ENCODE results near the gene BTBD9. TPM values are rescaled to one million over a fixed set of nuclear protein-coding genes. Genes with fewer than 3 reads are reported as not detected.

The BTBD9 gene
- total and polyA plus RNA-seq, 9 of the 15 experiments (the other 6 are each of a cell fraction or from before 2014, with no cell fraction given) = 0.08 to 1.6 (median 0.58) TPM

GRCh38 chr6:38639498-38640215 lies at the start of gene BTBD9 (continued):
- TF ChIP-seq MXI1 (IDR thresholded peaks at IDR 0.05; ENCODE audit: low read depth, low read length) (no peak), SNIP1 (IDR thresholded peaks at IDR 0.05; ENCODE audit: low read depth) (no peak), FUS (optimal IDR thresholded peaks at IDR 0.05; ENCODE audit: low read depth, low read length) (no peak), HDAC1 (IDR thresholded peaks at IDR 0.05) (no peak), BCL6 (CRISPR knock-in tag; IDR thresholded peaks at IDR 0.05) (no peak), ZBED1 (IDR thresholded peaks at IDR 0.05) (no peak), SMAD3 (CRISPR knock-in tag; conservative IDR thresholded peaks at IDR 0.05) (no peak), TAF9B (IDR thresholded peaks at IDR 0.05; ENCODE audit: partially characterized antibody) (no peak), DPF2 (IDR thresholded peaks at IDR 0.05) (no peak), MTA1 (IDR thresholded peaks at IDR 0.05; ENCODE audit: borderline replicate concordance) (peak; percentile 62; the same call in 1 of the 2 replicates), MAFK (IDR thresholded peaks at IDR 0.05; ENCODE audit: low read length) (no peak), RNF2 (IDR thresholded peaks at IDR 0.05) (no peak), SRSF9 (IDR thresholded peaks at IDR 0.05; ENCODE audit: borderline replicate concordance, low read depth, low read length) (no peak), E2F4 (CRISPR knock-in tag; IDR thresholded peaks at IDR 0.05; ENCODE audit: low read depth) (no peak), MIER1 (IDR thresholded peaks at IDR 0.05; ENCODE audit: low read depth) (no peak)
- TF ChIP-seq, protein P1, sequence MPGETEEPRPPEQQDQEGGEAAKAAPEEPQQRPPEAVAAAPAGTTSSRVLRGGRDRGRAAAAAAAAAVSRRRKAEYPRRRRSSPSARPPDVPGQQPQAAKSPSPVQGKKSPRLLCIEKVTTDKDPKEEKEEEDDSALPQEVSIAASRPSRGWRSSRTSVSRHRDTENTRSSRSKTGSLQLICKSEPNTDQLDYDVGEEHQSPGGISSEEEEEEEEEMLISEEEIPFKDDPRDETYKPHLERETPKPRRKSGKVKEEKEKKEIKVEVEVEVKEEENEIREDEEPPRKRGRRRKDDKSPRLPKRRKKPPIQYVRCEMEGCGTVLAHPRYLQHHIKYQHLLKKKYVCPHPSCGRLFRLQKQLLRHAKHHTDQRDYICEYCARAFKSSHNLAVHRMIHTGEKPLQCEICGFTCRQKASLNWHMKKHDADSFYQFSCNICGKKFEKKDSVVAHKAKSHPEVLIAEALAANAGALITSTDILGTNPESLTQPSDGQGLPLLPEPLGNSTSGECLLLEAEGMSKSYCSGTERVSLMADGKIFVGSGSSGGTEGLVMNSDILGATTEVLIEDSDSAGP (CRISPR knock-in tag; IDR thresholded peaks at IDR 0.05) = no peak
- TF ChIP-seq, protein P2, sequence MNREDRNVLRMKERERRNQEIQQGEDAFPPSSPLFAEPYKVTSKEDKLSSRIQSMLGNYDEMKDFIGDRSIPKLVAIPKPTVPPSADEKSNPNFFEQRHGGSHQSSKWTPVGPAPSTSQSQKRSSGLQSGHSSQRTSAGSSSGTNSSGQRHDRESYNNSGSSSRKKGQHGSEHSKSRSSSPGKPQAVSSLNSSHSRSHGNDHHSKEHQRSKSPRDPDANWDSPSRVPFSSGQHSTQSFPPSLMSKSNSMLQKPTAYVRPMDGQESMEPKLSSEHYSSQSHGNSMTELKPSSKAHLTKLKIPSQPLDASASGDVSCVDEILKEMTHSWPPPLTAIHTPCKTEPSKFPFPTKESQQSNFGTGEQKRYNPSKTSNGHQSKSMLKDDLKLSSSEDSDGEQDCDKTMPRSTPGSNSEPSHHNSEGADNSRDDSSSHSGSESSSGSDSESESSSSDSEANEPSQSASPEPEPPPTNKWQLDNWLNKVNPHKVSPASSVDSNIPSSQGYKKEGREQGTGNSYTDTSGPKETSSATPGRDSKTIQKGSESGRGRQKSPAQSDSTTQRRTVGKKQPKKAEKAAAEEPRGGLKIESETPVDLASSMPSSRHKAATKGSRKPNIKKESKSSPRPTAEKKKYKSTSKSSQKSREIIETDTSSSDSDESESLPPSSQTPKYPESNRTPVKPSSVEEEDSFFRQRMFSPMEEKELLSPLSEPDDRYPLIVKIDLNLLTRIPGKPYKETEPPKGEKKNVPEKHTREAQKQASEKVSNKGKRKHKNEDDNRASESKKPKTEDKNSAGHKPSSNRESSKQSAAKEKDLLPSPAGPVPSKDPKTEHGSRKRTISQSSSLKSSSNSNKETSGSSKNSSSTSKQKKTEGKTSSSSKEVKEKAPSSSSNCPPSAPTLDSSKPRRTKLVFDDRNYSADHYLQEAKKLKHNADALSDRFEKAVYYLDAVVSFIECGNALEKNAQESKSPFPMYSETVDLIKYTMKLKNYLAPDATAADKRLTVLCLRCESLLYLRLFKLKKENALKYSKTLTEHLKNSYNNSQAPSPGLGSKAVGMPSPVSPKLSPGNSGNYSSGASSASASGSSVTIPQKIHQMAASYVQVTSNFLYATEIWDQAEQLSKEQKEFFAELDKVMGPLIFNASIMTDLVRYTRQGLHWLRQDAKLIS (CRISPR knock-in tag; IDR thresholded peaks at IDR 0.05) = no peak
